ENCODE data around the gene SLC25A24.

DNA sequence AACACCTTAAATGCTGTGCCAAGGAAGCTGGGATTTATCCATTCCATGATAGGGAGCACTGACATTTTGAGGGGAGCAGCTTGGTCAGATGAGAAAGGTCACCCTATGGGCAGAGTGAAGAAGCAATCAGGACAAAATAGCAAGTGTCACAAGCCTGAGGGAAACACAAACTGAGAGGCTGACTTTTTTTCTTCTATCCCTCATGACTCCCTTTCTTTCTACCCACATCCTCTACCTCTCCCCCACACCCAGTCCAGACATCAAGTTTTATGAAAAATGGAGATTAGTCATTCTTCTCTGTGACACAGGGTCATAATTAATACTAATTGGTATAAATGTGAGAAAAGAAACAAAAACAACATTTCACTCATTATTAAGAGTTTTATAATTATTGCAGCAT, 103.1 kb downstream of the SLC25A24 start:
- TF ChIP-seq, protein P1, sequence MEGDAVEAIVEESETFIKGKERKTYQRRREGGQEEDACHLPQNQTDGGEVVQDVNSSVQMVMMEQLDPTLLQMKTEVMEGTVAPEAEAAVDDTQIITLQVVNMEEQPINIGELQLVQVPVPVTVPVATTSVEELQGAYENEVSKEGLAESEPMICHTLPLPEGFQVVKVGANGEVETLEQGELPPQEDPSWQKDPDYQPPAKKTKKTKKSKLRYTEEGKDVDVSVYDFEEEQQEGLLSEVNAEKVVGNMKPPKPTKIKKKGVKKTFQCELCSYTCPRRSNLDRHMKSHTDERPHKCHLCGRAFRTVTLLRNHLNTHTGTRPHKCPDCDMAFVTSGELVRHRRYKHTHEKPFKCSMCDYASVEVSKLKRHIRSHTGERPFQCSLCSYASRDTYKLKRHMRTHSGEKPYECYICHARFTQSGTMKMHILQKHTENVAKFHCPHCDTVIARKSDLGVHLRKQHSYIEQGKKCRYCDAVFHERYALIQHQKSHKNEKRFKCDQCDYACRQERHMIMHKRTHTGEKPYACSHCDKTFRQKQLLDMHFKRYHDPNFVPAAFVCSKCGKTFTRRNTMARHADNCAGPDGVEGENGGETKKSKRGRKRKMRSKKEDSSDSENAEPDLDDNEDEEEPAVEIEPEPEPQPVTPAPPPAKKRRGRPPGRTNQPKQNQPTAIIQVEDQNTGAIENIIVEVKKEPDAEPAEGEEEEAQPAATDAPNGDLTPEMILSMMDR (IDR thresholded peaks at IDR 0.05; ENCODE audit: poor library complexity), result no peak
- TF ChIP-seq EZH2 (IDR thresholded peaks at IDR 0.05; ENCODE audit: borderline replicate concordance), result no peak
- TF ChIP-seq EZH2phosphoT487 (IDR thresholded peaks at IDR 0.05; ENCODE audit: low read depth, severe bottlenecking, unreplicated experiment), result no peak

Measured in hepatocyte (in vitro differentiated cells).